ENCODE results near the gene FBXL14.

GRCh38 chr12:1610072-1610643 is 15.8 kb upstream of the FBXL14 start:
- TF ChIP-seq CTCF (IDR thresholded peaks at IDR 0.05; ENCODE audit: low read depth, low read length, missing input control): no peak
- TF ChIP-seq, protein P1, sequence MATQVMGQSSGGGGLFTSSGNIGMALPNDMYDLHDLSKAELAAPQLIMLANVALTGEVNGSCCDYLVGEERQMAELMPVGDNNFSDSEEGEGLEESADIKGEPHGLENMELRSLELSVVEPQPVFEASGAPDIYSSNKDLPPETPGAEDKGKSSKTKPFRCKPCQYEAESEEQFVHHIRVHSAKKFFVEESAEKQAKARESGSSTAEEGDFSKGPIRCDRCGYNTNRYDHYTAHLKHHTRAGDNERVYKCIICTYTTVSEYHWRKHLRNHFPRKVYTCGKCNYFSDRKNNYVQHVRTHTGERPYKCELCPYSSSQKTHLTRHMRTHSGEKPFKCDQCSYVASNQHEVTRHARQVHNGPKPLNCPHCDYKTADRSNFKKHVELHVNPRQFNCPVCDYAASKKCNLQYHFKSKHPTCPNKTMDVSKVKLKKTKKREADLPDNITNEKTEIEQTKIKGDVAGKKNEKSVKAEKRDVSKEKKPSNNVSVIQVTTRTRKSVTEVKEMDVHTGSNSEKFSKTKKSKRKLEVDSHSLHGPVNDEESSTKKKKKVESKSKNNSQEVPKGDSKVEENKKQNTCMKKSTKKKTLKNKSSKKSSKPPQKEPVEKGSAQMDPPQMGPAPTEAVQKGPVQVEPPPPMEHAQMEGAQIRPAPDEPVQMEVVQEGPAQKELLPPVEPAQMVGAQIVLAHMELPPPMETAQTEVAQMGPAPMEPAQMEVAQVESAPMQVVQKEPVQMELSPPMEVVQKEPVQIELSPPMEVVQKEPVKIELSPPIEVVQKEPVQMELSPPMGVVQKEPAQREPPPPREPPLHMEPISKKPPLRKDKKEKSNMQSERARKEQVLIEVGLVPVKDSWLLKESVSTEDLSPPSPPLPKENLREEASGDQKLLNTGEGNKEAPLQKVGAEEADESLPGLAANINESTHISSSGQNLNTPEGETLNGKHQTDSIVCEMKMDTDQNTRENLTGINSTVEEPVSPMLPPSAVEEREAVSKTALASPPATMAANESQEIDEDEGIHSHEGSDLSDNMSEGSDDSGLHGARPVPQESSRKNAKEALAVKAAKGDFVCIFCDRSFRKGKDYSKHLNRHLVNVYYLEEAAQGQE (IDR thresholded peaks at IDR 0.05): no peak
- TF ChIP-seq MAX (IDR thresholded peaks at IDR 0.05): no peak
- no peak for TF ChIP-seq JUND (IDR thresholded peaks at IDR 0.05)
- no peak for TF ChIP-seq GABPA (IDR thresholded peaks at IDR 0.05 in 1 of 2, conservative IDR thresholded peaks at IDR 0.05 in 1 of 2)
